Measurements from ENCODE around the gene SPRED3.
"Not testable (repeated sequence)": the region's sequence is repeated elsewhere in the genome, so short reads cannot be mapped to it uniquely, and the experiment has no call there.

The SPRED3 gene

DNA sequence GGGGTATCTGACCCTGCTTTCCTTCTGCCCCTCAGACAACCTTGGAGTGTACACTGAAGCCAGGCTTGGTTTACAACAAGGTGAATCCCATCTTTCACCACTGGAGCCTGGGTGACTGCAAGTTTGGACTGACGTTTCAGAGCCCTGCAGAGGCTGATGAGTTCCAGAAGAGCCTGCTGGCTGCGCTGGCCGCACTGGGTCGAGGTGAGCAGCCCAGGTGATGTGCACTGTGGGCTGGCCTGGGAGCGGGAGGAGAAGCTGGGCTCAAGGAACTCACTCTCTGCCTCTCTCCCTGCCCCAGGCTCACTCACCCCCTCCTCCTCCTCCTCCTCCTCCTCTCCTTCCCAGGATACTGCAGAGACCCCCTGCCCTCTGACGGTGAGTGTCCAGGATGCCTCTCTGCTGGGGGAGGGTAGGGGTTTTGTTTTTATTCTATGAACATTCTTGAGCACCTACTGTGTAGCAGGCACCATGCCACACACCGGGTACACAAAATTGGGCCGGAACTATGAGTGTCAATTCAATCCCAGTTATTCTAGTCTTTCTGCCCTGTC is 3.5 kb downstream of the SPRED3 start:
- DNase-seq (ENCODE audit: low read depth in 2 of 2): no peak

DNA sequence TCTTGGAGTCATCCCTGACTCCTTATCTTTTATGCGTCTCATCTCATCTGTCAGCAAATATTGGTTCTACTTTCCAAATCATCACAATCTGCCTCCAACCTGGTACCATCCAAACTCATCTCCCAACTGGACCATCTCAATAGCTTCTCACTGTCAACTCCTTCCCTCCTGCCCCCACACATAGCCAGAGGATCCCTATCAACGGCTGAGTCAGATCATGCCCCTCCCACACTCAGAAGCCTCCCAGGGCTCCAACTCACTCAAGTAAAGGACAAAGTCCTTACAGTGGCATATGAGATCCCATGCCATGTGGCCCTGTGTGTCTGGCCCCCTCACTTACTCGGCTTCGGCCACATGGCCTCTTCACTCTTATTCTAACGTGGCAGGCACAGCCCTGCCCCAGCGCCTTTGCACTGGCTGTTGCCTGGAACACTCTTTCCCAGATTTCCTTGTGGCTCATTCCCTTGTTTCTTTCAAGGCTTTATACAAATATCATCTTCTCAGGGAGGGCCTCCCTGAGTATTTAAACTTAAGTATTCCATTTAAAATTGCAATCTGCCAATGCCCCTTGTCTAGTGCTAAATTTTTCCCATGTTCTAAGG is 4.3 kb downstream of the SPRED3 start:
- DNase-seq (ENCODE audit: low read depth in 2 of 2): no peak

DNA sequence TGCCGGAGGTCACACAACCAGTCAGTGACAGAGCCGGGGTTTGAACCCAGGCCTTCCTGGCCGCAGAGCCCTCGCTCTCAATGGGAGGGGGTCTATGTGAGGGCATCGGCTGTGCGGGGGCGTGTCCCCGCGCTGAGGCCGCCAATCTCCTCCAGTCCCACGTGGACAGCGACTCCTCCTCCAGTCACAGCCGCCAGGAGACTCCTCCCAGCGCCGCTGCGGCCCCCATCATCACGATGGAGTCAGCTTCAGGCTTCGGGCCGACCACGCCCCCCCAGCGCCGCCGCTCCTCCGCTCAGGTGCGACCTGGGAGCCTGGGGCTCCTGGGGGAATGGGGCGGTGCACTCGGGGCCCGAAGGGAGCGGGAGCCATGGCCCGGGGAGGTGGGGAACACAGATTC is 6.0 kb downstream of the SPRED3 start:
- DNase-seq (ENCODE audit: low read depth in 2 of 2): peak; percentile 67 to 73

DNA sequence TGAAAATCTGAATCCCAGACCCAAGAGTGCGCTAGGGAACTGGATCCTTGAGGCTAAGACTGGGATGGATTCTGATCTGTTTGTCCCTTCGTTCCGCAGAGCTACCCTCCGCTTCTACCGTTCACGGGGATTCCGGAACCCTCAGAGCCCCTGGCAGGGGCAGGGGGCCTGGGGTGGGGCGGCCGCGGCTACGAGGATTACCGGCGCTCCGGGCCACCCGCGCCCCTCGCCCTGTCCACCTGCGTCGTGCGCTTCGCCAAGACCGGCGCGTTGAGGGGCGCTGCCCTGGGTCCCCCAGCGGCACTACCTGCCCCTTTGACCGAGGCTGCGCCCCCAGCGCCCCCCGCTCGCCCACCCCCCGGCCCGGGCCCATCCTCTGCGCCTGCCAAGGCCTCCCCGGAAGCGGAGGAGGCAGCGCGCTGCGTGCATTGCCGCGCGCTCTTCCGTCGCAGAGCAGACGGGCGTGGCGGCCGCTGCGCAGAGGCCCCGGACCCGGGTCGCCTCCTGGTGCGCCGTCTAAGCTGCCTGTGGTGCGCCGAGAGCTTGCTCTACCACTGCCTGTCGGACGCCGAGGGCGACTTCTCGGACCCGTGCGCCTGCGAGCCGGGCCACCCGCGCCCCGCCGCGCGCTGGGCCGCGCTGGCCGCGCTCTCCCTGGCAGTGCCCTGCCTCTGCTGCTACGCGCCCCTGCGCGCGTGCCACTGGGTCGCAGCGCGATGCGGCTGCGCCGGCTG is 7.1 kb downstream of the SPRED3 start:
- peak in 1 of 2 donors; percentile 30 for DNase-seq (ENCODE audit: low read depth in 2 of 2)

DNA sequence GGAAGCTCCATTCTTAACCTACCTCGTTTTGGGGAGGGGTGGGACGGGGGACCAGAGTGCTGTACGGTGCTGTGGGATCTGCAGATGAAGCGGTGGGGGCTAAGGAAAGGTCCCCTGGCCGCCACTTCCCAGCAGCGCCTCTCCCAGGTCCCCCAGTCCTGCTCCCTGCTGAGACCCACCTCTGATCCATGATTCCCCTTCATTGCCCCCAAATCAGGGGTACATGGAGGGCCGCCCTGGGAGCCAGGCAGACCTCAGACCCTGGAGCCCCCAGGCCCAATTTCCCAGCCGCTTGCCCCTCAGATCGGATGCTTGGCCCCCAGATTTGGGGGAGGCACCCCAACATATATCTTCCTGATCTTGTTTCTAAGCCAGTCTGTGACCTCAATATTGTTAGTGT is 10.6 kb downstream of the SPRED3 start:
- no peak for DNase-seq (ENCODE audit: low read depth in 2 of 2)

DNA sequence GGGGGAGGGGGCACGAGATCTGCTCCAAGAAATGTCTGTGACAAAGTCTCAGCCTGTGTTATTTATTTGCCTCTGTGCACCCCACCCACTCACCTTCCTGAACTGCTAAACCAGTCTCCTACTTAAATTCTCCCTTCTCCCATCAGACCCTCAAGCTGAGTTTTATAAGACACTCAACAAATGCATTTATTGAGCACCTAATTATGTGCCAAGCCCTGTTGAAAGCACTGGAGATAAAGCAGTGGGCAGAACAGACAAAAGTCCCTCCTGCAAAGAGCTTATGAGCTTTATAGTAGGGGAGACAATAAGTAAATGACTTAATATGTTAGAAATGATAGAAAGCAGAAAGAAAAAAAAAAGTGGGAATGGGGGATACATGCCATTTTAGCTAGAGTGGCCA is 11.0 kb downstream of the SPRED3 start:
- DNase-seq (ENCODE audit: low read depth in 2 of 2): no peak

DNA sequence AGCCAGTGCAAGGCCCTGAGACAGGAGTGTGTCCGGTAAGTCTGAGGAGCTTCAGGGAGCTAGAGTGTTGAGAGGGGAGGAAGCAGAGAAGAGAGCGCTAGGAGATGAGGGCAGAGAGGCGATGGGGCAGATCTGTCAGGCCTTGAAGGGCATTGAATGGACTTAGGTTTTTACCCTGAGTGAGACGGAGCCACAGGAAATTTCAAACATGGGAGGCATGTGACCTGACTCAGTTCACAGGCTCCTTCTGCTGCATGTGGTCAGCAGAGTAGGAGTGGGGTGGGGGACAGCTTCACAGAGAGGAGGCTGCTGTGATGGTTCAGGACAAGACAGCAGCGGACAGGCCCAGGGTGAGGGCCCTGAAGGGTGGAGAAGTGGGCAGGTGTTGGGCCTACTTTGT is 11.9 kb downstream of the SPRED3 start:
- no peak for DNase-seq (ENCODE audit: low read depth in 2 of 2)

DNA sequence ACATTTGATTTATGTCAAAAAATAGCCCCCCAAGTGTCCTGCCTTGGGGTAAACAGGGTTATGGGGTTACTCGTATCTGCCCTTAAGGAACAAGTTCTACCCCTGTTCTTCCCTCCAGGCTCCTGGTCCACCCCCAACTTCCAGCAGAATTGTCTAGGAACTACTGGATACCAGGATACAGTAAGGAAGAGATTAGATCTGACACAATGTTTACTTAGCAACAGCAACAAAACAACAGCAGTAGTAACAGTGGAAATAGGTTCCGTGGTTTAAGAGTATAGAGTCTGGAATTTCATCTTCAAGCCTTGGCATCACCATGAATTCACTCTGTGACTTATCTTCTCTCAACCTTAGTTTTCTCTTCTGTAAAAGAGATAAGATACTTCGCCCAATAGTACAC is 12.7 kb downstream of the SPRED3 start:
- no peak for DNase-seq (ENCODE audit: low read depth in 2 of 2)

DNA sequence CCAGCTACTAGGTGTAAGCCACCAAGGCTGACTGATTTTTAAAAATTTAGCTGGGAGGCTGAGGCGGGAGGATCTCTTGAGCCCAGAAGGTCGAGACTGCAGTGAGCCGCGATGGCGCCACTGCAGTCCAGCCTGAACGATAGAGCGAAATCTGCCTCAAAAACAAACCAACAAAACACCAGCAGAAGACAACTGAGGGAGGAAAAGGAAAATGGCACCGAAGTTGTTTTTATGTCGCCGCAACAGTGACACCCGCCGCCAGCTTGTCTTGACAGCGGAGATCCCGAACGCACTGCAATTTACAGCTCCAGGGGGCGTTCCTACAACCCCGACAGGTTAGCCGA is 14.1 kb downstream of the SPRED3 start:
- DNase-seq (ENCODE audit: low read depth in 2 of 2): no peak

DNA sequence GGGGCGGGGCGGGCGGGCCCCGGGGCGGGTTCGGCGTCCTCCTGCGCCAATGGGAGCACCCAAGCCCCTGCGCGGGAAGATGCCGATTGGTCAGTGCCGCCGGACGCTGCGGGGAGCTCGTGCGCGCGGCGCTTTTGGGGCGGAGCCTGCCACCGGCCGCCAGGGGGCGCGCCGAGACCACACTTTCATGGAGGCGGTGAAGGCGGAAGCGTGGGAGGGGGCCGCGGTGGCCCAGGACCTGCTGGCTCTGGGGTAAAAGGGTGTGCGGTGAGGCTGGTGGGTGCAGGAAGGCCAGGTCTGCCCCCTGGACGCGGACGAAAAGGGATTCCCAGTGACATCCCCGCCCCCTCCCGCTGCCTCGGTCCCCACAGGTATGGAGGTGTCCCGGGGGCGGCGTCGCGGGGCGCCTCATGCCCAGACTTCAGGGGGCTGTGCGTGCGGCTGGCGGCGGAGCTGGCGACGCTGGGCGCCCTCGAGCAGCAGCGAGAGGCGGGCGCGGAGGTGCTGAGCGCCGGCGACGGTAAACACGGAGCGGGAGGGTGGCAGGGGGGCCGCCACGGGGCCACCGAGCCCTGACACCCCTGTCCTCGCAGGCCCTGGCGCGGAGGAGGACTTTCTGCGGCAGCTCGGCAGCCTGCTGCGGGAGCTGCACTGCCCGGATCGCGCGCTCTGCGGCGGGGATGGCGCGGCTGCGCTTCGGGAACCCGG is 14.6 kb downstream of the SPRED3 start, which contains the start of gene FAM98C:
FAM98C (plus strand) TSS at position 127 of the 708 bp plus-strand sequence; CDS start at position 188, 61 bp downstream.
- peak; percentile 96 to 97 for DNase-seq (ENCODE audit: low read depth in 2 of 2)

DNA sequence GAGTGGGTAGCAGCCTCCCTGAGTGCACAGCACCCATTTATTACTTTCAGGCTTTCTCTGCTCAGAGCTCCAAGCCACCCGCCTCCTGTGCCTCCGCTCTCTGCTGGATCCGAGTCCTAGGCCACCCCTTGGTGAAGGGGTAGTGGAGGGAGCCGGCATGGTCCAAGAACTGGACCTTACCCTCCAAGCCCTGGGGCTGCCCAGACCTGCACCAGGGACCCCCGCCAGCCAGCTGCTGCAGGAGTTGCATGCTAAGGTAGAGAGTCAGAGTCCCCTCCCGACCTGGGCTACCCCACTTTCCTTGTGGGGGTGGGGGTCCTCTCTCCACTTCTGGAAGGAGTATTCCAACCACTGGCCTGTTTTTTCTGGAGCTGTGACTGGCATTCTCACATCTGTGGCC is 16.4 kb downstream of the SPRED3 start:
- DNase-seq (ENCODE audit: low read depth in 2 of 2): no peak

DNA sequence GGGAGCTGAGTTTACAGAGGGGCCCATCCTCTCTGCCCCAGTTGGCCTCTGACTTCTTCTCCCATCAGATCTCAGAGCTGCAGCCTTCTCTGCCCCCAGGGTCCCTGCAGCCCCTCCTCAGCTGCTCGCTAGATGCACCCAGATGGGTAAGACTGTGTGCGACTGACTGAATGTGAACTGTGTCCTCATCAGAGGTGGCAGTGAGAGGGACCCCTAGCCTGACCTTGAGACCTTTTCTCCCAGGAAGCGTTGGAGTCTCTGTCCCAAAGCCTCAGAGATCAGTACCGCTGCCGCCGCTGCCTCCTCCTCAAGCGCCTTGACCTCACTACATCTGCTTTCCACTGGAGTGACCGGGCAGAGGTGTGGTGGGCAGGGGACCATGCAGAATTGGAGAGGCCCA is 16.8 kb downstream of the SPRED3 start:
- no peak for DNase-seq (ENCODE audit: low read depth in 2 of 2)

DNA sequence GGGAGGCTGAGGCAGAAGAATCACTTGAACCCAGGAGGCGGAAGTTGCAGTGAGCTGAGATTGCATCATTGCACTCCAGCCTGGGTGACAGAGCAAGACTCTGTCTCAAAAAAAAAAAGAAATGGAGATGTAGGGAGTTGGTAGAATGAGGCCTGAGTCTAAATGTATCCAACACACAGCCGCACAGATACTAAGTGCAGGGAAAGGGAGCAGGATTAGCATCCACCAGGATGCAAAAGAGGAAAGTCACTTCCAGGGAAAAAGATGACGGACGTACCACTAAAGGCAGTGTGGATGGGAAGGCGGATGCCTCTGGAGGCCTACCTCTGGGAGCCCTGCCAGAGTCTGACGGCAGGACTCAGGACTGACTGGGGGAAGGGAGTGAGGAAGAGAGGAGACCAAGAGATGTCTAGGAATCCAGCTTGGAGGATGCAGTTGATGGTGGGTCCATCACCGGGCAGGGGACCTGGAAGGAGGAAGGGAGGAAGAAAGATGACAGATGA is 21.2 kb downstream of the SPRED3 start:
- no peak for DNase-seq (ENCODE audit: low read depth in 2 of 2)

DNA sequence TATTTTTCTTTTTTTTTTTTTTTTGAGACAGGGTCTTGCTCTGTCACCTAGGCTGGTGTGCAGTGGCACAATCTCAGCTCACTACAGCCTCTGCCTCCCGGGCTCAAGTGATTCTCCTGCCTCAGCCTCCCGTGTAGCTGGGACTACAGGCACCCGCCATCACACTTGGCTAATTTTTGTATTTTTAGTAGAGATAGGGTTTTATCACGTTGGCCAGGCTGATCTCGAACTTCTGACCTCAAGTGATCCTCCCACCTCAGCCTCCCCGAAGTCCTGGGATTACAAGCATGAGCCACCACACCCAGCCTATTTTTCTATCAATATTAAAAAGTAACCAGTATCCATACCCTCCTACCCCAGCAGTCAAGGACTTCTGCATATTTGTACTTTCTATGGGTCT is 21.9 kb downstream of the SPRED3 start:
- not testable (repeated sequence) for DNase-seq (ENCODE audit: low read depth in 2 of 2)

DNA sequence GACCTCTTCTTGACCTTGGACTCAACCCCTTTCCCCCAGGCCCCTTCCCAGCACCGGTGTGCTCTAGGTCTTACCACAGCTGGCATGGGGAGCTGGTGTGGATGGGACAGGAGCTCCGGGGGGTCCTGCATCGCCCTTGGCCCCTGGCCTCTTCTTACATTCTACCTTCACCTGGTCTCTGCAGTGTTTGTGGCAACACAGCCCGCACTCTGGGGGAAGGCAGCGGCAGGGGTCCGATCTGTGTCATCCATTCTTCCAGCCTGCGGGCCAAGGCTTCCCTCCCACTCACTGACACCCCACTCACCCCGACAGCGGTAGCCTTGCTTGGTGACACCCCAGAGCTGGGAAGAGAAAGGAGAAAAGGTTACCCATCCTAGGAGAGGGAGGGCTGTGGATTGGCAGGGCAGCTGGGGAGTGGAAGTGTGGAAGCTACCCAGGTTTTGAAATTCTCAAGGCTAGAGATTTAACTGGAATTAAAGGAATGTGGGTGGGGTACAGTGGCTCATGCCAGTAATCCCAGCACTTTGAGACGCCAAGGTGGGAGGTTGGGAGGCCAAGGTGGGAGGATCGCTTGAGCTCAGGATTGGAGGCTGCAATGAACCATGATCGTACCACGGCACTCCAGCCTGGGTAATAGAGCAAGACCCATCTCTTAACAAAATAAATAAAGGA is 22.7 kb downstream of the SPRED3 start:
- DNase-seq (ENCODE audit: low read depth in 2 of 2): no peak

DNA sequence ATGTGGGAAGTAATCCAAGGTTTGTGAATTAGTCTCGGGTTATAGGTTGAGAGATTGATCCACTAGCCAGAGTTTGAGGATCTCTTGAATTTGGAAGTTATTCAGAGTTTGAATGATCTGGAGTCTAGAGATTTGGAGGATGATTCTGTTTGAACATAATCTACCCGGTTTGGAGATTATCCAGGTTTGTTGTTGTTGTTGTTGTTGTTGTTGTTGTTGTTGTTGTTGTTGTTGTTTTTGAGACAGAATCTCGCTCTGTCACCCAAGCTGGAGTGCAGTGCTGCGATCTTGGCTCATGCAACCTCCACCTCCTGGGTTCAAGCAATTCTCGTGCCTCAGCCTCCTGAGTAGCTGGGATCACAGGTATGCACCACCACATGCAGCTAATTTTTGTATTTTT is 23.4 kb downstream of the SPRED3 start:
- DNase-seq (ENCODE audit: low read depth in 2 of 2): not testable (repeated sequence)

DNA sequence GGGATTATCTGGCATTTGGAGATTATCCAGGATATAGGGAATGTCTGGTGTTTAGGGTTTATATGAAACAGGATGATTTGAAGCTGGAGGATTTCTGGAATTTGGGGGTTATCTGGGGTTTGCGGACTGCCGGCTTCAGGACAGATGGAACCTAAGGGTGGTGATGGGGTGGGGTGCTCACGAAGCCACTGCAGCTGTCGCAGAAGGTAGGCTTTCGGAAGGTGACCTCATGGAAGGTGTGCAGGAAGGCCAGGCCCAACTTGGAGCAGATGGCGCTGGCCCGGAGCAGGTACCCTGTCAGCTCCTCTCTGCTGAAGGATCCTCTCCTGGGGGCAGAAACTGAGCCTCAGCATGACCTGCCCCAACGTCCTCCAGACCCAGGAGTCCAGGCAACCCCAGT is 24.0 kb downstream of the SPRED3 start:
- no peak for DNase-seq (ENCODE audit: low read depth in 2 of 2)

DNA sequence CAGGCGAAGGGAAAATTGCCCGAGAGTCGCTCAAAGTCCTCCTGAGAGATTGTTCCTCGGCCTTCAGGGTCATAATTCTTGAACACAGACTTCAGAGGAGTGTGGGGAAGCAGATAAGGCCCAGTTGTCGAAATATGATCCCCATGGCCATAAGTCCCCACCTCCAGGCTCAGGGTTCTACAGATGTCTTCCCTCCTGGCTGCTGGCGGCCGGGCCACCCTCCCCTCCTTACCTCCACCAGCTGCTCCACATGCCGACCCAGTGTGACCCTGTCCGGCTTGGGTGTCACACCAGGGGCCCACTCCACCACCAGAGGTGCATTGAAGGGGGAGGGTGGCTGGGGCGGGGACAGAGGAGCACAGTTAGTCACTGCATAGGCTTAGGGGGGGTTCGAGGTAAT is 24.5 kb downstream of the SPRED3 start:
- no peak for DNase-seq (ENCODE audit: low read depth in 2 of 2)

DNA sequence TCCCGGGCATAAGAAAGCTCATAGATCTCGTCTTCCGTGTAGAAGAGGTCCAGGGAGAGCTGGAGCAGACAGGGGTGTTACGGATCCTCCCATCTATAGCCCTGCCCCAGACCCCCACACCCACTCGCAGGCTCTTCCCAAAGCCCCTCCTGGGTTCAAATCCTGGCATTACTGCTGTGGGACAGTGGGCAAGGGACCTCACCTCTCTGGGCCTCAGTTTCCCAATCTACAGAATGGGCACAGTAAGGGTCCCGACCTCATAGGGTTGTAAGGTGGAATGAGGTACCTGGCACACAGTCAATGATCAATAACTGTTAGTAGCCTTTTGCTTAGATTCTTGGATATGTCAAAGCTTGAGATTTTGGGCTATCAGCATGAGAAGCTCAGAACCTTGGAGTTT is 24.9 kb downstream of the SPRED3 start:
- no peak for DNase-seq (ENCODE audit: low read depth in 2 of 2)

DNA sequence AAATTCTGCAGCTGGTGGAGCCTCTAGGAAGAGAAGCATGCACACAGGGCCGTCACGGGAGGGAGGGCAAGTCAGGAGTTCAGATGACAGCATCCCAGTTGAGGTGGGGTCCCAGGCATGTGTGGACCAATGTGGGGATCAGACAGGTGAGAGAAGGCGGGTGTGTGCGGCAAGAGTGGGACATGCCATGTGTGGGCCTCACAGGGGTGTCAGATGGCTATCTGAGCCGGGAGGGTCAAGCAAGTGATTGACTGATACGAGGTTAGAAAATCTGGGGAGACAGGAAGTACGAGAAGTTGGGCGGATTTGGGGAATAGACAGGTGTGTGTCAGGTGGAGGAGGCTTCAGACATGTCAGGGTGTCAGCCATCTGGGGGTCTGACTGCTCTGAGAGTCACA is 28.6 kb downstream of the SPRED3 start:
- no peak for DNase-seq (ENCODE audit: low read depth in 2 of 2)

DNA sequence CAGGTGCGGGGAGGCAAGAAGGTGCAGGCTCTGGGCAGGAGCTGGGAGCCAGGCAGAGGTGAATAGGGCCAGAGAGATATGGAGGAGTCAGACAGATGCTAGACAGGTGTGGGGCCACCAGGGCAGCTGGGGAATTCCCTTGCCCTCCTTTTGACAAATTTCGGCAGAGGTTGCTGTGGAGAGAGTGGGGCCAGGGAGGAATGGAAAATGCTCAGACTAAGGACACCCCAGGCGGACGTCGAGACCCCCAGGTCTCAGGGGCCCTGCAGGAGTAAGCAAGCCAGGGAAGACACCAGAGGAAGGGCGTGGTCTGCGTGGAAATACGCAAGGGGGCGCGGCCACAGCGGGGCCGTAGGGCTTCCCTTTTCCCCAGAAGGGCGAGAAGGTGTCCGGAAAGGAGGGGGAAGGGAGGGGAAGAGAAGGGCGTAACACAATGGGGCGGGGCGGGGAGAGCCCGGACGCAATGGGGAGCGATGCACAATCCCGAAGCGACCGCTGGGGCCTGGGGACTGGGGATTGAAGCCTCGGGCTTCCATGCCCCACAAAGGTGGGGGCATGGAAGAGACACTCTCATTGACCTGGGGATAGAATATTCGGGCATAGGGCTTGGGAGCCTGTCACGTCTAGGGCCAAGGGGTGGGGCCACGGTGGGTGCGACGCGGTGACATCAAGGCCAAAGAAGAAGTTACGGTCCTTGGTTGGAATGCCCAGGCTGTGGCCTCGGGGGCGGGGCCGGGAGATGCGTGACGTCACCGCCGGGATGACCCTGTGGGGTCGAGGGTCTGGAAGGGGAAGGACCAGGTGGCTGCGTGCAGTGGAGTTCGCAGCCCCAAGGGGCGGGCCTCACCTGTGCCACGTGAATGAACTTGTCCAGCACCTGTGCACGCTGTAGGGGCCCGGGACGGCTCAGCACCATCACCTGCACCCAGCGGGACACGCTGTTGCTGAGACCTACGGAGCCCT is 29.3 kb downstream of the SPRED3 start:
- peak in 1 of 2 donors; percentile 59 for DNase-seq (ENCODE audit: low read depth in 2 of 2)

Data from stimulated activated CD8-positive, alpha-beta memory T cell treated with anti-CD3 and anti-CD28 coated beads, Interleukin-2, amount 100 ng/mL, for 48 hours (primary cell).